HG02759 (cell line): Measurements from ENCODE around the gene OR1D2.
"Not testable (repeated sequence)": the region's sequence is repeated elsewhere in the genome, so short reads cannot be mapped to it uniquely, and the experiment has no call there.

ENCODE experiments used
- ATAC-seq: cut with Tn5 transposase; IDR thresholded peaks from one replicate; pipeline ENCODE4 v1.9.1; 2021; ENCODE audit warnings: mild to moderate bottlenecking, moderate library complexity; ENCODE audit not compliant: unreplicated experiment

OR1D2 gene, protein sequence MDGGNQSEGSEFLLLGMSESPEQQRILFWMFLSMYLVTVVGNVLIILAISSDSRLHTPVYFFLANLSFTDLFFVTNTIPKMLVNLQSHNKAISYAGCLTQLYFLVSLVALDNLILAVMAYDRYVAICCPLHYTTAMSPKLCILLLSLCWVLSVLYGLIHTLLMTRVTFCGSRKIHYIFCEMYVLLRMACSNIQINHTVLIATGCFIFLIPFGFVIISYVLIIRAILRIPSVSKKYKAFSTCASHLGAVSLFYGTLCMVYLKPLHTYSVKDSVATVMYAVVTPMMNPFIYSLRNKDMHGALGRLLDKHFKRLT

GRCh38 chr17:3104322-3104721 is at the start of gene OR1D2:
TSS of gene OR1D2 (minus strand) at chr17:3104422. CDS start at chr17:3092996, 11,426 bp downstream.
- ATAC-seq: no peak

GRCh38 chr17:3137494-3137893 is 33.3 kb upstream of the OR1D2 start:
- ATAC-seq: not testable (repeated sequence)

DNA sequence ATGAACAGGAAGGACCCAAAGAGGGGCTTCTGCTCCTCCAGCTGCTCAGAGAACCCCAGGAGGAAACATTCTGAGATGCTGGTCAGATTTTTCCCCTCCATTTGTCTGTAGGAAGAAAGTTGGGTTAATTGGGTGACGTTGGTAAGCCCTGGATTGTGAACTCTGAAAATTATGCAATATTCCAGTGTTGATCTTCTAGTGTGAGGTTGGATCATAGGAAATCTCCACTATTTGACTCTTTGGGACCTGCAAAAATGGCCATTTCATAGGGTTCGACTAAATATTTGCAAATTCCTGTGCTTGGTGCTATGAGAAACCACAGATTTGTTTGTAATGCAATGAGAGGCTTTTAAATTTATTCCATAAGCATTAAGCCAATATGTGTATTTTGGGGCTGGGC is 23.2 kb upstream of the OR1D2 start, which contains the start of gene OR1G1:
TSS of gene OR1G1 (minus strand) at position 101 of the 400 bp plus-strand sequence. CDS start at position 101, 0 bp downstream.
- ATAC-seq: no peak

GRCh38 chr17:3073850-3074249 is 30.4 kb downstream of the OR1D2 start:
- ATAC-seq: not testable (repeated sequence)

GRCh38 chr17:3065192-3065591 is 39.0 kb downstream of the OR1D2 start:
- ATAC-seq: not testable (repeated sequence)

GRCh38 chr17:3063507-3063906 is 40.7 kb downstream of the OR1D2 start, which contains the start of gene OR1D5:
TSS of gene OR1D5 (minus strand) at chr17:3063607. CDS start at chr17:3063607, 0 bp downstream.
- ATAC-seq: not testable (repeated sequence)

- not testable (repeated sequence) for ATAC-seq
These were observed 41.3 kb downstream of the OR1D2 start for GRCh38 chr17:3062824-3063377.

- not testable (repeated sequence) for ATAC-seq
These were observed 49.4 kb downstream of the OR1D2 start for GRCh38 chr17:3054868-3055267.

DNA sequence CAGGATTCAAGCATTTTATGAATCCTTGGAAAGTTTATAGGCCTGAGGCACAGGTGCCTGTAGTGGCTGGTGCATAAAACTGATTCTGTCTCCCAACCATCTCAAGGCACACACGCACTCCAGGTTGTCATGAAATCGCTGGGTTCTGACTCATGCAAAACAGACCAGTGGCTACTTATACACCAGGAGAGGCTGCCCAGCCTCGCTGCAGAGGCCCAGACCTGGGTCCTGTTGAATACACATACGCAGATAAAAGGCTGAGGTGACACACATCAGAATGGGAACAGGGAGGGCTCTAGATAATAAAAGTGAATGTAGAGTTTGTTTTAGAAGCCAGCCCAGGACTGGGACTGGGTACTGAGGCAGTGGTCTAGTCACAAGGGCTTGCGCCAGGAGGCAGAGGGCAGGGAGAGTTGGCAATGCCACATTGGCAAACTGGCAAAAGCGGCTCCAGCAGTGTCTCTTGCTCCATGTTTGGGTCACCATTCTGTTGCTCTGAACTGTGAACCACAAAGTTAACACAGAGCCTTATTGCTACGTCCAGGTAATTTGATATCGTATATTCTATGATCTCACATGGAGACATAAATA is 54.4 kb downstream of the OR1D2 start:
- no peak for ATAC-seq

DNA sequence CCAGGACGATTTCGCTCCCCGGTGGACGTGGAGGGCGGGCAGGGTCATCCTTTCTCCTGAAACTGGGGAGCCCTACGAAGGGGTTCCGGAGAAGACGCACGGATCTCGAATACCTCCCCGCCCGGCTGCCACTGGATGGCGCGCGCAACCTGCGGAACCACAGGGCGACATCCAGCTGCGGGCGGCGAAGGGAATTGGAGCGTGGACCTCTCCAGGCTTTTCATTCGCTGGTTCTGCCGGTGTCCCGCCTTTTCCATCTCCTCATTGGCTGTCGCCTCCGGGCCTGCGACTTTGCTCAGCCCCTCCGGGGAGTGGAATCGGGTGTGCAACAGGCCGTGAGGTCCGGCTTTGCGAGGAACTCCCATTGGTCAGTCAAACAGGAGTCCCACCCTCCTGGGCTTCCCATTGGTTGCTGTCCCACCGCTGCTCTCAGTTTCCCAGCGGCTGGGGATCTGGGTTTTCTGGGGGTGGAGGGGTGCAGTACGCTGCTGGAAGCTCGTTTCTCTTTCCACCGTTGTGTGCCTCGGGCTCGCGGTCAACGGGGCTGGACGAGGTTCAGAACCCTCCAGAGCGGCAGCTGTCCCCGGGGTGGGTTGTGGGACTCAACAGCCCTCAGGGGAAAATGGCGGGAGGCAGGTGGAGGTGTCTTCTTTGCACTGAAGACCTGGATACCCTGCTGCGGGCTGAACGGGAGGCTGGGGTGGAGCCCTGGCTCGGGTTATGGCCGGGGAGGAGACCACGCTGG is 55.3 kb downstream of the OR1D2 start:
- ATAC-seq: peak; percentile 93

DNA sequence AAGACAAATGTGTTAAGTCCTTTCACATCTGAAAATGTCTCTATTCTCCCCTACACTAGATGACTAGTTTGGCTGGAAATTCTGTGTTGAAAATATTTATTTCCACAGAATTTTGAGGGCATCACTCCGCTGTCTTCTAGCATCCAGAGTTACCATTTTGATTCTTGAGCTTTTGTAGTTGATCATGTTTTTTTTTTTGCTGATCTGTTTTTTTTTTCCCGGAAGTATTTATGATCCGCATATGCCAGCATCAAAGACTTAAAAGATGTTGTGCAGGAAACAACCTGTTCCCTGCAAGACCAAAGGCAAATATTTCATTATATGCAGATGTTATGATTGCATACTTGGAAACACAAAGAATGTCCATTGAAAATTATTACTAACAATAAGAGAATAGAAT is 57.5 kb downstream of the OR1D2 start:
- no peak for ATAC-seq

DNA sequence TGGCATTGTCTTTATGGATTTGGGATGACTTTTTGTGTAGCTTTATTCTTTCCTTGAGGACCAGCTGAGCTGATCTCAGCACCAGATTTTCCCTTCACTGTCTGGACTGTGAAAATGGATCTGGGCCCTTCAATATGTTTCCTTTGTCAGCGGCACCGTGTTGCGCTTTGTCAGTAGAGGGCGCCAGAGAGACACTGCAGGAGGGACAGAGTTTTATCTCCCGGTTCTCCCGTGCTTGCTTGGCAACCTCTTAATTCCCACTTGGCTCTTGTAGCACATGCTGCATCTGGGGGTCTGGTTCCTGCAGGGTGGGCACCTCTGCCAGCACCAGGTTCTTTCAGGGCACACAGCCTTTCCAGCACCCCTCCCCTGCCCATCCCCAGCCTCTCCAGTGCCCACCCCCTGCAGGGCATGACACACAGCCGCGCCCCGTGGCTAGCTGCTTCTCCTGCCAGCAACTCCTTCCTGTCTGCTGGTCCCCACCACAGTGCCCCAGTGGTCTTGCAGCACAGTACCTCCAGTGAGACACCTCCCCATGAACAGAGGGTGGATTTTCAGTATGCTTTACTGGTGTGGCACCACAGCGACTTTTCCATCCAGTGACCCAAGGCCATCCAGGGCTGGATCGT is 60.4 kb downstream of the OR1D2 start:
- no peak for ATAC-seq

DNA sequence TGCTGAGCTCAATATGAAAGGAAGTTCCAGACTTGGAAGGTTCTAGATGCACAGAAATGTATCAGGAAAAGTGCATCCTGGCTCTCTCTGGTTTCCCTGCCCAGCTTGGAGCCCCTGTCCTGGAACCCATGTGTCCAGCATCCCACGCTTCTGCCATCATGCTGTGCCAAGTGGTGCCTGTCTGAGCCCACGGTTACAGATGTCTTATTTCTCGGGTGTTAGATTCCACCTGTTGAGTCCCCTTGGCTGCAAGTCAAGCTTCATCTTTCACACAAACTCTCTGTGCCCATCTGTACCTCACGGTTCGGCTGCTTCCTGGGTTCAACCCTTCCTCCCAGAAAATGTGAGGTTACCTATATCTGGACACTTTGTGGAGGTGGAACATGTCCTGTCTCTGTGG is 63.3 kb downstream of the OR1D2 start:
- ATAC-seq: no peak

DNA sequence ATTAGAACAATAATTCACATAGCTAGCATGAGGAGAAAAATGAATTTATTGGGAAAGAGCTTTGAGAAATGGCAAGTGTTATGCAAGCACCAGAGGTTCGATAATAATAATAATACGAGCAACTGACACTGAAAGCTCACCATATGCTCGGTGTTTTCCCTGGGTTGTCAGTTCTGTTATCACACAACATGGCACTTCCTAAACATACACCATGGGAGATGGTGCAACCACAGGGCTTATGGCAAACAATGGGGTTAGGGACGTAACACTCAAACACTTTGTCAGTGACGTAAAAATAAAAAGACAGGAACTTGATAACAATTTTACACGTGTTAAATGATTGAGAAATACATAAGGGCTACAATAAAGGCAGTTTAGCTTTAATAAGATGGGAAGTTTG is 64.5 kb downstream of the OR1D2 start:
- ATAC-seq: no peak

DNA sequence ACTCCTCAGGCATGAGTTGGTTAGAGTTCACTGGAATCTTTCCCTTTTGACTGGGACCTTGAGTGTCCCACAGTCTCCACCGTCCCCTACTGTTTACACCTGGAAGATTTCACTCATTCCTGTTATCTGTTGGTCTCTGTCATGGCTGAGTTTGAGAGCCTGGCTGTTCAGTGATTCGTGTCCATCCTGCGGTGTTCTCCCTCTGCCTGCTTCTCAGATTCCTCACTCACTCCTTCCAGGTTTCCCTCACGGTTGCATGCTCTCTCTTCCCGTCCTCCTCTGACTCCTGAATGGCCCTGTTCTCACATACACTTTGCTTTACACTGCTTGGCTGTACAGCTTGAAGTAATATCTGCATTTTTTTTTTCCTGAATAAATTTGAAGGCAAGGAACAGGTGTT is 65.3 kb downstream of the OR1D2 start:
- no peak for ATAC-seq
